OCI-LY1 (cell line): Measurements from ENCODE around the gene ZNF468.
"Not testable (repeated sequence)": the region's sequence is repeated elsewhere in the genome, so short reads cannot be mapped to it uniquely, and the experiment has no call there.

ENCODE experiments used
- H2AFZ ChIP-seq: fragments of 200-600 bp; sonication (generic), shearing (Covaris generic); 2 replicates; pipeline ENCODE4 v1.6.0; 2014; ENCODE audit warnings: antibody characterized with exemption, mild to moderate bottlenecking, low read length
- H3F3A ChIP-seq: fragments of 200-600 bp; sonication (generic), shearing (Covaris generic); 2 replicates; pipeline ENCODE4 v1.6.0; 2014; ENCODE audit warnings: mild to moderate bottlenecking, antibody characterized with exemption, low read length, moderate library complexity; ENCODE audit not compliant: insufficient read depth
- H3K27ac ChIP-seq: fragments of 200-600 bp; sonication (generic); 2 replicates; pipeline ENCODE4 v1.5.1; 2014; ENCODE audit warnings: low read length, mixed run types, mild to moderate bottlenecking, low read depth; ENCODE audit not compliant: poor library complexity, severe bottlenecking
- H3K27me3 ChIP-seq: fragments of 200-600 bp; sonication (generic); 2 replicates; pipeline ENCODE4 v1.6.0; 2014; ENCODE audit warnings: antibody characterized with exemption, mild to moderate bottlenecking, low read length, moderate library complexity; ENCODE audit not compliant: insufficient read depth
- H3K36me3 ChIP-seq: fragments of 200-600 bp; sonication (generic); 2 replicates; pipeline ENCODE4 v1.6.1; 2014; ENCODE audit warnings: mild to moderate bottlenecking, antibody characterized with exemption, low read length, moderate library complexity, mixed read lengths; ENCODE audit not compliant: insufficient read depth
- H3K4me1 ChIP-seq: fragments of 200-600 bp; sonication (generic); 2 replicates; pipeline ENCODE4 v1.5.1; 2014; ENCODE audit warnings: mild to moderate bottlenecking, low read length, moderate library complexity; ENCODE audit not compliant: insufficient read depth, severe bottlenecking
- H3K4me2 ChIP-seq: fragments of 200-600 bp; sonication (generic), shearing (Covaris generic); 2 replicates; pipeline ENCODE4 v1.6.1; 2014; ENCODE audit warnings: low read length
- H3K4me3 ChIP-seq: fragments of 200-600 bp; sonication (generic); 2 replicates; pipeline ENCODE4 v1.5.1; 2014; ENCODE audit warnings: low read length, low read depth, mild to moderate bottlenecking, mixed read lengths; ENCODE audit not compliant: poor library complexity, severe bottlenecking
- H3K79me2 ChIP-seq: fragments of 200-600 bp; shearing (Covaris generic); 2 replicates; pipeline ENCODE4 v1.6.1; 2016; ENCODE audit warnings: mixed run types, low read length, mixed read lengths; ENCODE audit not compliant: insufficient read depth
- H3K9ac ChIP-seq: fragments of 200-600 bp; sonication (generic), shearing (Covaris generic); 2 replicates; pipeline ENCODE4 v1.6.1; 2014; ENCODE audit warnings: mild to moderate bottlenecking, low read length, mixed read lengths
- H3K9me2 ChIP-seq: fragments of 200-600 bp; sonication (generic), shearing (Covaris generic); 2 replicates; pipeline ENCODE4 v1.6.1; 2014; ENCODE audit warnings: low read depth, mild to moderate bottlenecking, low read length, mixed read lengths
- H3K9me3 ChIP-seq: fragments of 200-600 bp; shearing (Covaris generic); 2 replicates; pipeline ENCODE4 v1.6.1; 2014; ENCODE audit warnings: low read length, mixed read lengths
- H4K20me1 ChIP-seq: fragments of 200-600 bp; sonication (generic), shearing (Covaris generic); 2 replicates; pipeline ENCODE4 v1.6.0; 2016; ENCODE audit warnings: mild to moderate bottlenecking, low read length; ENCODE audit not compliant: insufficient read depth
- CTCF ChIP-seq: fragments of 200-600 bp; sonication (generic), shearing (Covaris generic); IDR thresholded peaks from 2 replicates; pipeline ENCODE4 v1.5.1; 2017; ENCODE audit warnings: mild to moderate bottlenecking, antibody characterized with exemption, low read length, moderate library complexity, mixed read lengths
- EZH2 ChIP-seq: fragments of 200-600 bp; sonication (generic), shearing (Covaris generic); IDR thresholded peaks from 2 replicates; pipeline ENCODE4 v1.8.0; 2017; ENCODE audit warnings: borderline replicate concordance, mixed run types, mild to moderate bottlenecking, antibody characterized with exemption, low read length, moderate library complexity, mixed read lengths

ZNF468 gene

GRCh38 chr19:52809801-52810200, 47.6 kb downstream of the ZNF468 start:
- no peak overlapping the region for H2AFZ ChIP-seq
- no peaks in the 10 kb centered on the region for H3K79me2 ChIP-seq
- no peaks in the 10 kb centered on the region for H3F3A ChIP-seq
- H3K9me2 ChIP-seq, result no peaks in the 10 kb centered on the region
- H3K9me3 ChIP-seq, result peaks cover 11% of the 10 kb centered on the region; the same call in 1 of the 2 replicates
- H3K4me1 ChIP-seq, result no peaks in the 10 kb centered on the region
- H3K4me3 ChIP-seq, result no peak overlapping the region
- no peak overlapping the region for H3K4me2 ChIP-seq
- no peaks in the 10 kb centered on the region for H4K20me1 ChIP-seq
- no peak overlapping the region for H3K9ac ChIP-seq
- TF ChIP-seq EZH2, result no peak
- TF ChIP-seq CTCF, result no peak
- H3K36me3 ChIP-seq, result peaks cover 74% of the 10 kb centered on the region
- no peak overlapping the region for H3K27ac ChIP-seq
- no peaks in the 10 kb centered on the region for H3K27me3 ChIP-seq

- H4K20me1 ChIP-seq, H3F3A ChIP-seq, H3K4me1 ChIP-seq, H3K9me2 ChIP-seq, H3K4me2 ChIP-seq, H3K9ac ChIP-seq, H3K27me3 ChIP-seq, H2AFZ ChIP-seq, H3K79me2 ChIP-seq, H3K27ac ChIP-seq, H3K4me3 ChIP-seq: not testable (repeated sequence)
- Histone ChIP-seq H3K9me3 (peaks cover 48% of the 10 kb centered on the region), H3K36me3 (peaks cover 59% of the 10 kb centered on the region)
Observed at GRCh38 chr19:52799950-52800640, 57.3 kb downstream of the ZNF468 start.

GRCh38 chr19:52789440-52789839, 68.0 kb downstream of the ZNF468 start:
- no peaks in the 10 kb centered on the region for H3F3A ChIP-seq
- no peak overlapping the region for H3K27ac ChIP-seq
- no peaks in the 10 kb centered on the region for H3K9me3 ChIP-seq
- H3K79me2 ChIP-seq, result no peaks in the 10 kb centered on the region
- TF ChIP-seq CTCF (no peak), EZH2 (no peak)
- no peak overlapping the region for H3K4me3 ChIP-seq
- H3K4me1 ChIP-seq, result peaks cover 22% of the 10 kb centered on the region
- no peak overlapping the region for H3K9ac ChIP-seq
- H3K27me3 ChIP-seq, result no peaks in the 10 kb centered on the region
- H3K4me2 ChIP-seq, result no peak overlapping the region
- no peaks in the 10 kb centered on the region for H4K20me1 ChIP-seq
- no peak overlapping the region for H2AFZ ChIP-seq
- H3K36me3 ChIP-seq, result no peaks in the 10 kb centered on the region
- H3K9me2 ChIP-seq, result no peaks in the 10 kb centered on the region
